GM18519 (cell line): ENCODE measurements around the gene CLDND2.

Experiments used
- ATAC-seq: cut with Tn5 transposase; IDR thresholded peaks from one replicate; pipeline ENCODE4 v1.9.1; 2021; ENCODE audit warnings: mild to moderate bottlenecking, moderate library complexity; ENCODE audit not compliant: unreplicated experiment, low FRiP score

The CLDND2 gene

GRCh38 chr19:51357952-51358351, 10.9 kb downstream of the CLDND2 start:
- ATAC-seq: no peak

- no peak for ATAC-seq
Observed at GRCh38 chr19:51356159-51356801, 12.5 kb downstream of the CLDND2 start.

DNA sequence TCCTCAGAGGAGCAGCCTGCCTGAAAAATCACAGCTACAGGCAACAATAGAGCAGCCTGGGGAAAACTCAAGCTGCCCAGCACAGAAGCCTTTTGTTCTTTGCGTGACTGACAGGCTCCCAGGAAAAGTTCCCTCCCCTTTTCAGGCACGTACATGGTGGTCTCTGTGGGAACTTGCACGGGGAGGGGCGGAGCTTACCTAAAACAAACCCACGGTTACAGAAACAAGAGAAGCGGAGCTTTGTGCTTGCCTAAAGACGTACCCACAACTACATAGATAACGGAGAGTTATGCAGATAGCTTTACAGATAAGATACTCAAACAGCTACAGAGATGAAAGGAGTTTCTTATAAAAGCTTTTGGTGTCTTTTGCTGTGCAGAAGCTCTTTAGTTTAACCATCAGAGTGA, 14.1 kb downstream of the CLDND2 start:
- no peak for ATAC-seq

DNA sequence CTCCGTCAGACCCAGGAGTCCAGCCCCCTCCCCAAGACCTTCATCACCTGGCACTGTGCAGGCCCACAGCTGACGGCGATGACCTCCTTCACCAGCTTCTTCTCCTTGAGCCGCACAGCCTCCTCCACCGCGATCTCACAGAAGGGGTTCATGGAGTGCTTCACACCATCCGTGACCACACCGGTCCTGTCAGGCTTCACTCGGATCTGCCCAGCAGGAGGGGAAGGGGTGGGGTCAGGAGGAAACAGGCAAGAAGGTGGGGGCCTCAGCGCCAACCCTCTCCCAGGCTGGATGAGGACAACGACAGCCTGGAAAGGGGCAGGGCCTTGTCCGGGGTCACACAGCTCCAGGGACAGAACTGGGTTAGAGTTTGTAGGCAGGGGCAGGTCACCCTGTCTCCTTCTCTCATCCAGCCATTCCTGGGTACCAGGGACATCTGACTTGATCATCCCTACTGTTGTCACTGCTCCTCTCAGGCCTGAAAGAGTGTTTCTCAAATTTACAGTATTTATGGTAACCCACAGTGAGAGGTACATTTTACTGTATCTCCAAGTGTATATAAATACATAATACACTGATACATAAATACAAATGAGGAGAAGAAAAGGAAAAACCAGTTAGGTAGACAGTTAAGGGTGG, 14.6 kb downstream of the CLDND2 start:
- no peak for ATAC-seq

GRCh38 chr19:51352783-51353360, 15.9 kb downstream of the CLDND2 start:
- no peak for ATAC-seq

DNA sequence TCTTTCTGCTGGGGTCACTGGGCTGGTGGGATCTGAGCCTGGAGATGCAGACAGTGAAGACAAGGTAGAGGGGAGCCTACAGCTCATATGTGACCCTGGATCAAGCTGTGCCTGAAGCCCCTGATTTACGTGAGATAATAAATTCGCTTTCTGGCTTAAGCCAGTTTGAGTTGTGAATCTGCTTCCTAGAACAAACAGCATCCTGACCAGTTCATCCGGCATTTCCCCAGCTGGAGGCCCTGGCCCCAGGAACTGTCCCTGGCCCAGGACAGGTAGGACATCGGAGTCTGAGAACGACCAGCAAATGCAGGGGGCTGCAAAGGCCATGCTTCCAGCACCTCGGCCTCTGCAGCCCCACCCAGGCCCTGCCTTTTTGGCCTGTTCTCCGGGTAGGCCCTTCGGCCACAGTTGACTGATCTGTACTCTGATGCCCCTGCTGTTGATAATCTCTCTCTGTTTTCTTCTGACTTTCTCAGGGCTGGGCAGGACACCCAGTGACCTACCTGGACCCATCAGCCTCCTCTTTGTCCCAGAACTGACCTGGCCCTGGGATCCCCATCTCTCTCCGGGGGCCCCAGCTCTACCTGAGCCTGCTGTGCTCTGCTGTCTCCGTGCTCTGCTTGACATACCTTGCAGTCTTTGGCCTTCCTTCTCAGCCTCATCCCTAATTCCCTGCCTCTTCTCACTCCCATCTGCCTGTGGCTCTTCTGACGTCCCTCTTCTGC, 17.4 kb downstream of the CLDND2 start:
- no peak for ATAC-seq

DNA sequence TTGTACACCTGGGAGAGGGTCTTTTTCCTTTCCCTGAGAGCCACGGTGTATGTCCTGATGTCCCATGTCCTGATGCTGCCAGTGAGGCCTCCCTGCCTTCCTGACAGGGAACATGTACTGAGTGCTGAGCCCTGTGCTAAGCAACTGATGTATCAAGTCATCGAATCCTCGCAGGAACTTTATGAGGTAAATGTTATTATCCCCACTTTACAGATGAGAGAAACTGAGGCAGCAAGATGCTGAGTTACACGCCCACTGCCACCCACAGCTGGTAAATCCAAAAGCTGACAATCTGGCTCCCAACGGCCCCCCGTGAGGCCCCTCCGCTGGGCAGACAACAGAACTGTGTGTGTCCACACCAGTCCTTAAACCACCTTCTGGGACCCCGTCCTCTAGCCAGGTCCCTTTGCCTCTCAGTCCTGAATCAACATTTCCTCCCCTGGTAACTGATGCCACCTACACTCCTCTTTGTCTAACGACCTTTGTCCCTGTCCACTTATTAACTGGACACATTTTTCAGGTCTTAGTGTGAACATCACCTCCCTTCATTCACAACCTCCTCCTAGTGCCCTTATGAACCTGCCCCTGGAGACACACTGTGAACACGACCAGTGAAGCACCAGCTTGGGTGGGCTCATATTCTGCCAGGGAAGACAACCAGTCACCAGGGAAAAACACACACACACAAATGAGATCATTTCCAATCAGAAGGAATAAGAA, 21.4 kb downstream of the CLDND2 start:
- no peak for ATAC-seq

- ATAC-seq: no peak
Observed at GRCh38 chr19:51346742-51347141, 22.1 kb downstream of the CLDND2 start.

DNA sequence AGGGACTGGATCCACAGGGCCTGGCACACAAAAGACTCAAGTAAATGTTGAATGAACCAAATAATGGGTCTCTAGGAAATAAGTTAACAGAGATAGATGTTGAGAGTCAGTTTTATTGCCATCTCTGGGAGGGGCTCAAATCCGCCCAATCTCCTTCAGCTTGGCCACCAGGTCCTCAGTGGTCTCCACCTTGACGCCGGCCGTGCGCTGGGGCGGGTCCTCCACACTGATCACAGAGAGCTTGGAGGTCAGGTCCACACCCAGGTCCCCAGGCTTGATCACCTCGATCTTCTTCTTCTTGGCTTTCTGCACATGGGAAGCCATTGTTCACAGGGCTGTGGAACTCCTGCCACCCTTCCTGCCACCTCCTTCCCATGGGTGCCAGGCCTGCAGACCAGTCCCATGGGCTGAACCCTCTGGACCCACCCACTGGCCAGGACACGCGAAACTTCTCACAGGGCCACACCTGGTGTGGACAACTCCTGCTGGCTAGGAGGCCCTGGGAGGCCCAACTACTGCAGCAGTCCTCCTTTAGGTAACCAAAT, 23.7 kb downstream of the CLDND2 start:
- ATAC-seq: no peak

DNA sequence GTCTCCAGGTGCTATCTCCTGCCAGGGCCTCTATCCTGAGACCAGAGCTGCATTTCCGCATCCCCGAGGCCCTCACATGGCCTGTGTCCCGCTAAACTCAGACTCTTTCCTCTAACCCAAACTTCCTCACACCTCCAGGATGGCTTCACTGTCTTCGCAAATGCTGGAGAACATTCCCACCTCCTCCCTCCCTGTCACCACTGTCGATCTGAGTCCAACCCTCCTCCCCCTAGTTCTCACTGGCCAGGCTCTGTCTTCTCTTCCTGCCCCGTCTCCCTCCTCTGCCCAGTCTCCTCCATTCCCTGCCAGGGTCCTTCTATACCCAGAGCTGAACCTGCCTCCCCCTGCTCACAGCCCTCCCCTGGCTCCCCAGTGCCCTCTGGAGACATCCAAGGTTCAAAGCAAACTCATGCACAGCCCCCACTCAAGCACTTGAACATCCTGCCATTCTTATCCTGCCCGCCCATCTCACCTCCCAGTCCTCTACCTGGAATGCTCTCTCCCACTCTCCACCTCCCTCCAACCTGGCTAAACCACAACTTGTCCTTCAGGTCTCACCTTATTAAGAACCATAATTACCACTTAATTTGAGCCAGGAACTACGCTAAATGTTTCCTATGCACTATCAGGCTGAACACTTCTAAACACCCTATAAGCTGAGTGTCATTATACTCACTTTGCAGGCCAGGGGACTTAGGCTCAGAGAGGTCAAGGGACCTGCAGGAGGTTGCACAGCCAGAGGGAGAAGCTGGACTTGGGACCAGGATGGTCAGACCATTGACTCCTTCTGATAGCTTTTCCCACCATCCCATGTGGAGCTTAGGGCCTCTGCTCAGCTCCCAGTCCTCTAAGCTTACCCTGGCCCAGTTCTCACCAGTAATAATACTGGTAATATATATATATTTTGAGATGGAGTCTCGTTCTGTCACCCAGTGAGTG, 25.9 kb downstream of the CLDND2 start:
- no peak for ATAC-seq

DNA sequence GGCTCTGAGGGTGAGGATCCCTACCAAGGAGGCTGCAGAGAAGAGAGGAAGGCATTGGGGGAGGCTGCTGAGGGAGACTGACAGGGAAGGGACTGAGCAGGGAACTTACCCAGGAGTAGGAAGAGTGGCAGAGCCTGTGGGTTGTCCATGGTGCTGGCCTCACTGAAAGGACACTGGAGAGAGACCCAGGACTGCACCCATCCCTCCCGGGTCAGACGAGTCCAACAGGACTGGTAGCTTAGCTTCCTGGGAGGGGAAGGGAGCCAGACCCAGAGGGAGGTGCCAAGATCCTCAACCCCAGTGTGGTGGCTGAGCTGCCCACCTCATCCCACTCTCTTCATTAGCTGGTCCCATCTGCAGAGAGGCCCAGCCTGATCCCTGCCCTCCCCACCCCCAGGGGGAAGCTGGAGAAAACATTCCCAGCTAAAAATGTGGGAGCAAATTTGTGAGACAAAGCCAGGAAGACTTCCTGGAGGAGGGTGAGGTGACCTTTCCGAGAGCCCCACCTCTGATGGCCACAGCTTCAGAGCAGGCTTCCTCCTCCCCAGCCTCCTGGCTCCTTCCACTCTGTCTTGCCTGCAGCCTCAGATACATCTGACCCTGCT, 26.7 kb downstream of the CLDND2 start, which contains the start of gene VSIG10L:
VSIG10L (minus strand) TSS at position 164 of the 605 bp plus-strand sequence; CDS start at position 149, 15 bp downstream.
- no peak for ATAC-seq

DNA sequence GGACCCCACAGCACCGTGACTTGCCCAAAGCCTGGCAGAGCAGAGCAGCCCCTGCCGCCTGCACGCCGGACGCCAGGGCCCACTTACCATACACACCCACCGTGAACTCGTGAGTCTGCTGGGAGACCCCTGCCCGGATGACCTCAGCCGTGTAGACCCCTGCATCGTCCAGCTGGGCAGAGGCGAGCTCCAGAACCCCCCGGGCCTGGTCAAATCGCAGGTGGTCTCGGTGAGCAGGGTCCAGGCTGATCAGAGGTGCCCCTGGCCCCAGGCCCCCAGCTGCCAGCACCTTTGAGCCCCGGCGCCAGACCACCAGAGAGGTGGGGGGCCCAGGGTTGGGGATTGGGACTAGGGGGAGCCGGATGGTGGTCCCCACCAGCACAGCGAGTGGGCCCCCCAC, 27.7 kb downstream of the CLDND2 start:
- ATAC-seq: no peak

- no peak for ATAC-seq
Observed at GRCh38 chr19:51339687-51340656, 28.8 kb downstream of the CLDND2 start.

DNA sequence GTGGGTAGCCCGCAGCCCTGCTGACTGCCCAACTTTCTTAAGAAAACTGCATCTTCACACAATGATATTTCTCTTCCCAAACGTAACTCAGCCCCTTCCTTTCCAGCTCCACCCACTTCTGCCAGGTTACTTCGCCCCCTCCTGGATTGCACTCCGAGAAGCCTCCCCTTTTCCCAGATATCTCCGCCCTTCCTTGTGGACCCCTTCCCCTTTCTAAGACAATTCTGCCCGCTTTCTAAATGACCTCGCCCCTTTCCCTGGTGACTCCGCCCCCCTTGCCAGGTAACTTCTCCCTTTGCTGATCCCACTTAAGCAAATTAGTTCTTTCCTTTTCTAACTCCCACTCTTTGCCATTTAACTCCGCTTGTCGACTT, 29.5 kb downstream of the CLDND2 start:
- ATAC-seq: no peak

DNA sequence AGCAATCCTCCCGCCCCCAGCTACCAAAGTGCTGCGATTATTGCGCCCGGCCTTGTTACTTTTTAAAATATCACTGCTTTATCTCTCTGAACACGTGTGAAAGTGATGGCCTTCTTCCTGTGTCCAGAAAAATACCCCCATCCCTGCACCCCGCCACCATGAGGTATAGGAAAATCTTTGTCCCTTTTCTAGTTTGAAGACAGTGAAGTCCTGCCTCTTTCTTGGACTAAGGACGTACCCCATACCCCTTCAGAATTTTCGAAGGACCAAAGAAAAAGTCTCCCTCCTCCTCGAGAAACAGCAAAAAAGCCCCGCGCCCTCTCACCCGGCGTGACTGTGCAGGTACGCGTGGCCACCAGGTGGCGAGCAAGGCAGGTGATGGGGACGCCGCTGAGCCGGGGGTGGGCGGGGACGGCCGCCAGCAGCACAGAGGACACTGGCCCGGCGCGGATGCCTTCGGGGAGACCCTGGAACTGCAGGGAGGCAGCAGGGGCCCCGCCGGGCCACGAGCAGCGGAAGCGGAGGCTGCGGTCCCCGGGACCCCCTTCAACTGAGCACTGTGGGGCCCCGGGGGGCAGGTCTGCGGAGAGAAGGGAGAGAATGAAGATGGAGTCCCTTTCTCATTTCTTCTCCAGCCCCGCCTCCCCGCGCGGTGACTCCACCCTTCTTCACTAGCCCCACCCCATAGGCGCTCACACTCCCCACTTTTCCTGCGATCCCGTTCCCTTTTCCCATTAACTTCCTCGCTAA, 30.1 kb downstream of the CLDND2 start:
- ATAC-seq: no peak

DNA sequence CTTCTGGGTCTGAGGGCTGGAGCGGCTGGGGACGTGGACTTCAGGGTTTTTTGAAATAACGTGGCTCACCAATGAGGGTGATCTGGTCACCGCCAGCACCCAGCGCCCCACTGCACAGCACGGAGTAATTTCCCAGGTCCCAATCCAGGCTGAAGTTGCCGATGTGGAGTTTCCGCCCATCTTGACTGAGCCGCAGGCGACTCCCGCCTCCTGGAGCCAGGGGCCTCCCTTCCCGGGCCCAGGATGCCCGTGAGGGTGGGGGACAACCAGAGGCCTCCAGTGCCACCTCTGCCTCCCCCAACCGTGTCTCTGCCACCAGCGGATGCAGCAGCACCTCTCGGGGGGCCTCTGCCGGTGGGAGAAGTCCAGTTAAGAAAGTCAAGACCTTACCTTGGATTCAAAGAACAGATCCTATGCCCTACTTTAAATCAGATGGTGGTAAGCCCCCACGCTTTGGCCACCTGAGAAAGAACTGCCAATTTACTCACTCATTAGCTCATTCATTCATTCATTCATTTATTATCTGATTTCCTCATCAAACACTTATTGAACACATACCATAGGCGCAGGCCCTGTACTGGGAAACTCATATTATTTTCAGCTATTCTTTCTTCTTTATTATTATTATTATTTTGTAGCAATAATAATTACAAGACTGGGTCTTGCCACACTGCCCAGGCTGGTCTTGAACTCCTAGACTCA, 30.8 kb downstream of the CLDND2 start:
- no peak for ATAC-seq
